ENCODE results near the gene GUCY1B1. TPM values are rescaled to one million over a fixed set of nuclear protein-coding genes. Genes with fewer than 3 reads are reported as not detected.

GUCY1B1 gene
- total RNA-seq, 1 experiment from 2014 or later, result not detected

DNA sequence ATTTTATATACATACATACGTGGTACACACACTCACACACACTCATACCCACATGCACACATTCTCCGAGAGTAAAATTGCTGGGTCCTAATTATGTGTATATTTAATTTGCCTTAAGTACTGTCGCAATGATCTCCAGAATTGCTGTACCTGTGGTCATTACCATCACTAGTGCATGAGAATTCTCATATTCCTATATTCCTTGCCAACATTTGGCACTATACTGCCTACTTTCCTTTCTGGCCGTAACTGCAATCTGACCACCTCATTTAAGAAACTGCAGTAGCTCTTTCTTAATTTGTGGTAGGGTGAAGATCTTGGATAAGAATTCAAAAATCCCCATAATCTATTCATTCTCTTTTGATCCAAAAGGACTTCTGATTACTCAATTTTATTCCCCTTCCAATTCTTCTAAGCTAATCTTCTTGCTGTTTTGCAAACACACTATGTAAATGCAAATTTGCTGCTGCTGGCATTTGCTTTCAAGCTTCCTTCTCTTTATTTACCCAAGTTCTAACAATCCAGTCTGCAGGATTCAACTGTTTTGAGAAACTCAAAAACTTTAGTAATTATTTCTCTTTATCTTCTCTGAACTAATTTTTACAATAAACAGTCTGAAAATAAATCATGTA lies 62.2 kb downstream of the GUCY1B1 start:
- no peaks in the 10 kb centered on the region for H3K27me3 ChIP-seq (ENCODE audit: insufficient read depth, low read length)
- H4K20me1 ChIP-seq (ENCODE audit: insufficient read depth), result no peaks in the 10 kb centered on the region
- no peaks in the 10 kb centered on the region for H3K4me1 ChIP-seq (ENCODE audit: control insufficient read depth in 1 of 2, insufficient read depth in 2 of 2, low read length in 2 of 2)
- intact Hi-C loops (cut with micrococcal nuclease), result no loop called here
- no TSS peak for BruUV-seq (replicated peaks)
- TF ChIP-seq SIN3A (IDR thresholded peaks at IDR 0.05; ENCODE audit: low read depth) (no peak), JUND (IDR thresholded peaks at IDR 0.05) (no peak), CBX3 (IDR thresholded peaks at IDR 0.05; ENCODE audit: low read depth) (no peak), EZH2 (IDR thresholded peaks at IDR 0.05) (no peak), FOSL1 (IDR thresholded peaks at IDR 0.05; ENCODE audit: low read depth) (no peak), SP1 (IDR thresholded peaks at IDR 0.05; ENCODE audit: low read depth) (no peak)
- TF ChIP-seq, protein P1, sequence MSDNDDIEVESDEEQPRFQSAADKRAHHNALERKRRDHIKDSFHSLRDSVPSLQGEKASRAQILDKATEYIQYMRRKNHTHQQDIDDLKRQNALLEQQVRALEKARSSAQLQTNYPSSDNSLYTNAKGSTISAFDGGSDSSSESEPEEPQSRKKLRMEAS (IDR thresholded peaks at IDR 0.05), result no peak
- CTCF ChIA-PET, result no interaction called here
- H3K4me3 ChIP-seq (replicated peaks in 1 of 2; ENCODE audit: low read depth in 1 of 2, low read length in 2 of 2), result no peak overlapping the region
- RAD21 ChIA-PET (ENCODE audit: low non-redundant PET in 1 of 2, low total read pairs in 2 of 2, uncharacterized antibody in 2 of 2, unreplicated experiment in 2 of 2), result no interaction called here
- H2AFZ ChIP-seq (ENCODE audit: low read depth, low read length, poor library complexity, severe bottlenecking), result no peak overlapping the region
- POLR2A ChIA-PET, result no interaction called here
- H3K36me3 ChIP-seq (ENCODE audit: control insufficient read depth in 1 of 2, insufficient read depth in 2 of 2, low read length in 2 of 2), result no peaks in the 10 kb centered on the region
- no peak for ATAC-seq
- H3K9me3 ChIP-seq (ENCODE audit: control insufficient read depth in 1 of 2, insufficient read depth in 1 of 2, low read depth in 1 of 2, low read length in 2 of 2), result no peaks in the 10 kb centered on the region
- no peak for DNase-seq (ENCODE audit: low read depth, low spot score)
- no peak overlapping the region for H3K9ac ChIP-seq (ENCODE audit: low read length)
- no peak overlapping the region for H3K4me2 ChIP-seq (ENCODE audit: low read length)
- H3K79me2 ChIP-seq (ENCODE audit: insufficient read depth, low read length), result no peaks in the 10 kb centered on the region
- no peak overlapping the region for H3K27ac ChIP-seq (ENCODE audit: low read depth, low read length)
- no peaks in the 10 kb centered on the region for H3K9me2 ChIP-seq (ENCODE audit: insufficient read depth)

DNA sequence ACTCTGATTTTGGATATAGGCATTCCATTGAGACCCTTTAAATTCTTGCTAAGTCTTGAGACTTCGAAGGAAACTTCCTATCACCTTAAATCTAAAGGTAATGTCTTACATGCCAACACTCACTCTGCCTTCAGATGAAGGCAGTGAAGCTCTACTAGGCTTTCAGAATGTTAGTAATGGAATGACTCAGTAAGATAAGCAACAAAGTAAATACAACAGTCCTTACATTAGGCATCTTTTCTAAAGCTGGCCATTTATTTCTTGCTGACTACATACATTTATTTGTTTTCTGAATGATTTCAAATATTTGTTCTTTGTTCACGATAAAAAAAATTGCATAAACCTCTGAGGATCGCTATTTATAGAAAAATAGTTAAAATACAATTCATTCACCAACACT lies 63.8 kb downstream of the GUCY1B1 start:
- no peak for ATAC-seq
- RAD21 ChIA-PET (ENCODE audit: low non-redundant PET in 1 of 2, low total read pairs in 2 of 2, uncharacterized antibody in 2 of 2, unreplicated experiment in 2 of 2), result no interaction called here
- H3K4me2 ChIP-seq (ENCODE audit: low read length), result no peak overlapping the region
- no peaks in the 10 kb centered on the region for H3K36me3 ChIP-seq (ENCODE audit: control insufficient read depth in 1 of 2, insufficient read depth in 2 of 2, low read length in 2 of 2)
- no peak for DNase-seq (ENCODE audit: low read depth, low spot score)
- POLR2A ChIA-PET, result no interaction called here
- intact Hi-C loops (cut with micrococcal nuclease), result no loop called here
- H3K27ac ChIP-seq (ENCODE audit: low read depth, low read length), result no peak overlapping the region
- H2AFZ ChIP-seq (ENCODE audit: low read depth, low read length, poor library complexity, severe bottlenecking), result no peak overlapping the region
- H3K9me3 ChIP-seq (ENCODE audit: control insufficient read depth in 1 of 2, insufficient read depth in 1 of 2, low read depth in 1 of 2, low read length in 2 of 2), result no peaks in the 10 kb centered on the region
- no peak overlapping the region for H3K4me3 ChIP-seq (replicated peaks in 1 of 2; ENCODE audit: low read depth in 1 of 2, low read length in 2 of 2)
- no peaks in the 10 kb centered on the region for H4K20me1 ChIP-seq (ENCODE audit: insufficient read depth)
- H3K9me2 ChIP-seq (ENCODE audit: insufficient read depth), result no peaks in the 10 kb centered on the region
- no peaks in the 10 kb centered on the region for H3K27me3 ChIP-seq (ENCODE audit: insufficient read depth, low read length)
- H3K9ac ChIP-seq (ENCODE audit: low read length), result no peak overlapping the region
- H3K4me1 ChIP-seq (ENCODE audit: control insufficient read depth in 1 of 2, insufficient read depth in 2 of 2, low read length in 2 of 2), result no peaks in the 10 kb centered on the region
- no TSS peak for BruUV-seq (replicated peaks)
- no peaks in the 10 kb centered on the region for H3K79me2 ChIP-seq (ENCODE audit: insufficient read depth, low read length)
- CTCF ChIA-PET, result no interaction called here
- TF ChIP-seq POLR2A (IDR thresholded peaks at IDR 0.05; ENCODE audit: borderline replicate concordance, extremely low read depth, insufficient read depth, insufficient read length) (no peak), EGR1 (IDR thresholded peaks at IDR 0.05; ENCODE audit: low read depth) (no peak), TCF7L2 (IDR thresholded peaks at IDR 0.05; ENCODE audit: borderline replicate concordance, extremely low read depth, insufficient read depth, insufficient read length) (no peak), CBX3 (IDR thresholded peaks at IDR 0.05; ENCODE audit: low read depth) (no peak), POLR2AphosphoS5 (IDR thresholded peaks at IDR 0.05; ENCODE audit: low read depth, low read length) (no peak), YY1 (IDR thresholded peaks at IDR 0.05; ENCODE audit: extremely low read depth, insufficient replicate concordance, low read depth, low read length) (no peak), SIN3A (IDR thresholded peaks at IDR 0.05; ENCODE audit: low read depth) (no peak), JUND (IDR thresholded peaks at IDR 0.05) (no peak), RAD21 (IDR thresholded peaks at IDR 0.05; ENCODE audit: low read depth) (no peak)
- TF ChIP-seq, protein P2, sequence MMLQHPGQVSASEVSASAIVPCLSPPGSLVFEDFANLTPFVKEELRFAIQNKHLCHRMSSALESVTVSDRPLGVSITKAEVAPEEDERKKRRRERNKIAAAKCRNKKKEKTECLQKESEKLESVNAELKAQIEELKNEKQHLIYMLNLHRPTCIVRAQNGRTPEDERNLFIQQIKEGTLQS (IDR thresholded peaks at IDR 0.05), result no peak
- TF ChIP-seq, protein P1 (IDR thresholded peaks at IDR 0.05), result no peak
- TF ChIP-seq, protein P3, sequence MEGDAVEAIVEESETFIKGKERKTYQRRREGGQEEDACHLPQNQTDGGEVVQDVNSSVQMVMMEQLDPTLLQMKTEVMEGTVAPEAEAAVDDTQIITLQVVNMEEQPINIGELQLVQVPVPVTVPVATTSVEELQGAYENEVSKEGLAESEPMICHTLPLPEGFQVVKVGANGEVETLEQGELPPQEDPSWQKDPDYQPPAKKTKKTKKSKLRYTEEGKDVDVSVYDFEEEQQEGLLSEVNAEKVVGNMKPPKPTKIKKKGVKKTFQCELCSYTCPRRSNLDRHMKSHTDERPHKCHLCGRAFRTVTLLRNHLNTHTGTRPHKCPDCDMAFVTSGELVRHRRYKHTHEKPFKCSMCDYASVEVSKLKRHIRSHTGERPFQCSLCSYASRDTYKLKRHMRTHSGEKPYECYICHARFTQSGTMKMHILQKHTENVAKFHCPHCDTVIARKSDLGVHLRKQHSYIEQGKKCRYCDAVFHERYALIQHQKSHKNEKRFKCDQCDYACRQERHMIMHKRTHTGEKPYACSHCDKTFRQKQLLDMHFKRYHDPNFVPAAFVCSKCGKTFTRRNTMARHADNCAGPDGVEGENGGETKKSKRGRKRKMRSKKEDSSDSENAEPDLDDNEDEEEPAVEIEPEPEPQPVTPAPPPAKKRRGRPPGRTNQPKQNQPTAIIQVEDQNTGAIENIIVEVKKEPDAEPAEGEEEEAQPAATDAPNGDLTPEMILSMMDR (IDR thresholded peaks at IDR 0.05 in 2 of 3, conservative IDR thresholded peaks at IDR 0.05 in 1 of 3; ENCODE audit: borderline replicate concordance in 1 of 3, insufficient read depth in 1 of 3, low read depth in 2 of 3, low read length in 2 of 3), result no peak

All from HCT116 (cell line).